Muscle of leg (tissue), 11 donors: Measurements from ENCODE around the gene PFKP. TPM values are rescaled to one million over a fixed set of nuclear protein-coding genes. Genes with fewer than 3 reads are reported as not detected.
"Not testable (repeated sequence)": the region's sequence is repeated elsewhere in the genome, so short reads cannot be mapped to it uniquely, and the experiment has no call there.

ENCODE experiments used
- DNase-seq: peaks from one replicate; pipeline ENCODE4 v3.0.0; 2013
- H3K27ac ChIP-seq: one replicate; pipeline ENCODE4 v1.5.1; 2013; ENCODE audit warnings: mild to moderate bottlenecking, low read length, control low read depth
- H3K27me3 ChIP-seq: one replicate; pipeline ENCODE4 v1.6.1; 2013; ENCODE audit warnings: low read length; ENCODE audit not compliant: control insufficient read depth, insufficient read depth
- H3K36me3 ChIP-seq: one replicate; pipeline ENCODE4 v1.6.1; 2013; ENCODE audit warnings: low read length; ENCODE audit not compliant: control insufficient read depth, insufficient read depth
- H3K4me1 ChIP-seq: one replicate; pipeline ENCODE4 v1.6.1; 2013; ENCODE audit warnings: low read length; ENCODE audit not compliant: control insufficient read depth, insufficient read depth
- H3K4me3 ChIP-seq: one replicate; pipeline ENCODE4 v1.5.1; 2013; ENCODE audit warnings: low read length, control low read depth
- H3K9me3 ChIP-seq: replicated peaks from 2 replicates; pipeline ENCODE4 v1.6.1; 2013; ENCODE audit warnings: low read depth, low read length; ENCODE audit not compliant: control insufficient read depth
- WGBS: methylation state at CpG from one replicate; pipeline ENCODE4 v1.1.5; 2013; ENCODE audit warnings: missing lambda C conversion rate; ENCODE audit not compliant: insufficient coverage; 5-methylcytosine and 5-hydroxymethylcytosine counted together
- polyA plus RNA-seq, 8 donors: library from polyadenylated mRNA; unstranded; fragments of 120-200 nt; gene quantifications; one replicate each; pipeline versions ENCODE4 v1.2.1 to v1.2.3, GENCODE V29; 2013; ENCODE audit warnings: inconsistent platforms in 1 of 8, low replicate concordance in 1 of 8; ENCODE audit not compliant: insufficient read length in 8 of 8, insufficient read depth in 1 of 8
- total RNA-seq: library from RNA; stranded (reverse); fragments of 120-200 nt; gene quantifications from one replicate; pipeline ENCODE4 v1.2.4, GENCODE V29; 2013

PFKP gene
- total and polyA plus RNA-seq, 9 donors, result 15.0 to 24.4 (median 18.6) TPM

GRCh38 chr10:3057946-3058345 is 9.4 kb upstream of the PFKP start:
- no peak overlapping the region for H3K4me3 ChIP-seq
- no peaks in the 10 kb centered on the region for H3K36me3 ChIP-seq
- no peak overlapping the region for H3K27ac ChIP-seq
- H3K9me3 ChIP-seq, result peaks cover 3% of the 10 kb centered on the region
- WGBS, result 87% methylated on average over 5 of the region's 8 CpGs
- no peak for DNase-seq
- peaks cover 12% of the 10 kb centered on the region for H3K4me1 ChIP-seq
- peaks cover 6% of the 10 kb centered on the region for H3K27me3 ChIP-seq

- Histone ChIP-seq H3K9me3 (no peaks in the 10 kb centered on the region), H3K27me3 (peaks cover 14% of the 10 kb centered on the region), H3K4me3 (no peak overlapping the region), H3K27ac (no peak overlapping the region), H3K4me1 (peaks cover 6% of the 10 kb centered on the region), H3K36me3 (no peaks in the 10 kb centered on the region)
- 43% methylated on average over 6 of the region's 8 CpGs for WGBS
- no peak for DNase-seq
These were observed 7.4 kb upstream of the PFKP start for GRCh38 chr10:3059974-3060373.

- WGBS, result 72% methylated on average over 4 of the region's 4 CpGs
- Histone ChIP-seq H3K4me1 (peaks cover 5% of the 10 kb centered on the region), H3K9me3 (no peaks in the 10 kb centered on the region), H3K27me3 (peaks cover 14% of the 10 kb centered on the region), H3K4me3 (no peak overlapping the region), H3K27ac (no peak overlapping the region), H3K36me3 (no peaks in the 10 kb centered on the region)
- DNase-seq, result no peak
These were observed 6.9 kb upstream of the PFKP start for GRCh38 chr10:3060481-3060889.

- H3K27ac ChIP-seq, H3K9me3 ChIP-seq, H3K36me3 ChIP-seq, DNase-seq, H3K4me3 ChIP-seq: not testable (repeated sequence)
- WGBS, result 92% methylated on average over 2 of the region's 6 CpGs
- Histone ChIP-seq H3K27me3 (peaks cover 21% of the 10 kb centered on the region), H3K4me1 (peaks cover 11% of the 10 kb centered on the region)
These were observed 5.9 kb upstream of the PFKP start for GRCh38 chr10:3061323-3061898.

- H3K27me3 ChIP-seq, result peaks cover 30% of the 10 kb centered on the region
- no peak overlapping the region for H3K27ac ChIP-seq
- H3K4me1 ChIP-seq, result peaks cover 13% of the 10 kb centered on the region
- no peak for DNase-seq
- no peaks in the 10 kb centered on the region for H3K36me3 ChIP-seq
- 52% methylated on average over 5 of the region's 6 CpGs for WGBS
- no peak overlapping the region for H3K4me3 ChIP-seq
- H3K9me3 ChIP-seq, result no peaks in the 10 kb centered on the region
These were observed 4.7 kb upstream of the PFKP start for GRCh38 chr10:3062502-3063186.

GRCh38 chr10:3064423-3064822 is 2.9 kb upstream of the PFKP start:
- H3K4me3 ChIP-seq, result no peak overlapping the region
- H3K36me3 ChIP-seq, result no peaks in the 10 kb centered on the region
- no peak for DNase-seq
- WGBS, result 70% methylated on average over 1 of the region's 2 CpGs
- H3K9me3 ChIP-seq, result no peaks in the 10 kb centered on the region
- H3K4me1 ChIP-seq, result peaks cover 17% of the 10 kb centered on the region
- peaks cover 30% of the 10 kb centered on the region for H3K27me3 ChIP-seq
- no peak overlapping the region for H3K27ac ChIP-seq

- no peaks in the 10 kb centered on the region for H3K36me3 ChIP-seq
- no peak for DNase-seq
- H3K27ac ChIP-seq, result no peak overlapping the region
- peaks cover 30% of the 10 kb centered on the region for H3K27me3 ChIP-seq
- 47% methylated on average over 3 of the region's 8 CpGs for WGBS
- H3K4me3 ChIP-seq, result no peak overlapping the region
- H3K4me1 ChIP-seq, result peaks cover 19% of the 10 kb centered on the region
- no peaks in the 10 kb centered on the region for H3K9me3 ChIP-seq
These were observed 1.7 kb upstream of the PFKP start for GRCh38 chr10:3065622-3066021.

GRCh38 chr10:3066317-3067117 is 831 bp upstream of the PFKP start:
- Histone ChIP-seq H3K4me3 (peak overlapping the region; percentile 31), H3K4me1 (peaks cover 19% of the 10 kb centered on the region), H3K9me3 (no peaks in the 10 kb centered on the region), H3K27ac (no peak overlapping the region), H3K27me3 (peaks cover 30% of the 10 kb centered on the region), H3K36me3 (peaks cover 1% of the 10 kb centered on the region)
- 3% methylated on average over 68 of the region's 71 CpGs for WGBS
- DNase-seq, result no peak

GRCh38 chr10:3067859-3068179 is 471 bp downstream of the PFKP start:
- H3K27me3 ChIP-seq, result peaks cover 30% of the 10 kb centered on the region
- H3K27ac ChIP-seq, result no peak overlapping the region
- no peaks in the 10 kb centered on the region for H3K9me3 ChIP-seq
- peaks cover 5% of the 10 kb centered on the region for H3K36me3 ChIP-seq
- H3K4me1 ChIP-seq, result peaks cover 19% of the 10 kb centered on the region
- peak overlapping the region; percentile 56 for H3K4me3 ChIP-seq
- no peak for DNase-seq
- 0% methylated on average over 29 of the region's 29 CpGs for WGBS

GRCh38 chr10:3068201-3068967 is 1.0 kb downstream of the PFKP start:
- under 1% methylated on average over 86 of the region's 86 CpGs for WGBS
- Histone ChIP-seq H3K4me1 (peaks cover 19% of the 10 kb centered on the region), H3K27me3 (peaks cover 28% of the 10 kb centered on the region), H3K27ac (peak overlapping the region; percentile 4), H3K9me3 (no peaks in the 10 kb centered on the region), H3K4me3 (peak overlapping the region; percentile 56), H3K36me3 (peaks cover 5% of the 10 kb centered on the region)
- peak; percentile 83 for DNase-seq
